ENCODE results near the gene NBPF11. TPM values are rescaled to one million over a fixed set of nuclear protein-coding genes. Genes with fewer than 3 reads are reported as not detected.
"Not testable (repeated sequence)": the region's sequence is repeated elsewhere in the genome, so short reads cannot be mapped to it uniquely, and the experiment has no call there.

The NBPF11 gene
- total RNA-seq, 4 donors from 2014 or later: 5.9 to 7.3 (median 6.7) TPM

DNA sequence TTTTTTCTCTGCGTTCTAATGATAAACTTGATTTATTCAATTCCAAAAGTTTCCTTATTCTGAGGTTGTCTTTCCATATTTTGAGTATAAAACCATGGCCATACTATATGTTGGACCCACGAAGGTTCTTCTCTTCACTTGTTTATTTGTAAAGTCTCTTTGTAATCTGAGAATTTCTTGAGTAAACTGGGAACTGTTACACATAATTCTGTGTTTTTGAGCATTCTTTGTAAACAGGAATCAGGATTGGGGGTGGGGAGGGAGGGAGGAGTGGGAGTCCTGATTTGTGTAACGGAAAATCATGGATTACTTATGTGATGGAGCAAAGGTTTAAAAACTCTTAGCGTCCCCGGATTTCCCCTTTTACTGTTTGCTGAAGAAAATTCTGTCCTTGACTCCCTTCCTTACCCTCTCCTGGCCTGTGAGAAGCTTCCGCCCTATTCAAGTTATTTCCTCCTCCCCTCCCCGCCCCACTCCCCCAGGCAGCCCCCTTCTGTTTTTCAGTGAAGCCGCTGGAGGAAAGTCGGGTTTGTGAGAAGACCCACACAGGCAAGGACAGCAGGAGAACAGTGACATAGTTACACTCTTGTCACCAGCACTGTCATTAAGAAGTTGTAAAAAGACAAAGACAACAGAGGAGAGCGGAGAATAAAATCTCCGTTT is 6.4 kb upstream of the NBPF11 start:
- H3K27ac ChIP-seq: no peak overlapping the region
- H3K27me3 ChIP-seq: peaks cover 74% of the 10 kb centered on the region
- TF ChIP-seq EP300 (IDR thresholded peaks at IDR 0.05): no peak
- no peak for TF ChIP-seq CTCF (IDR thresholded peaks at IDR 0.05)
- no peak for TF ChIP-seq POLR2AphosphoS5 (IDR thresholded peaks at IDR 0.05)
- no peak for TF ChIP-seq POLR2A (IDR thresholded peaks at IDR 0.05)
- peaks cover 0 to 10% (median 0%) of the 10 kb centered on the region in 3 donors for H3K4me1 ChIP-seq
- H3K36me3 ChIP-seq: no peaks in the 10 kb centered on the region
- 39 to 42% methylated on average over 6 to 8 of the region's 11 CpGs for WGBS, 2 donors (ENCODE audit: low coverage in 1 of 2)
- ATAC-seq: no peak
- H3K4me3 ChIP-seq: no peak overlapping the region
- peaks cover 0 to 5% (median 0%) of the 10 kb centered on the region in 3 donors for H3K9me3 ChIP-seq

- 25 to 31% methylated on average over 2 of the region's 23 CpGs for WGBS, 2 donors (ENCODE audit: low coverage in 1 of 2)
- not testable (repeated sequence) for H3K36me3 ChIP-seq, ATAC-seq, H3K9me3 ChIP-seq, H3K27ac ChIP-seq, H3K4me1 ChIP-seq, H3K4me3 ChIP-seq
- H3K27me3 ChIP-seq: peaks cover 67% of the 10 kb centered on the region
These were observed 5.7 kb upstream of the NBPF11 start for GRCh38 chr1:148157803-148158202.

- H3K27ac ChIP-seq, H3K4me3 ChIP-seq, ATAC-seq, H3K9me3 ChIP-seq, H3K36me3 ChIP-seq: not testable (repeated sequence)
- H3K27me3 ChIP-seq: peaks cover 46% of the 10 kb centered on the region
- H3K4me1 ChIP-seq: peaks cover 0 to 12% (median 0%) of the 10 kb centered on the region in 3 donors
- WGBS, 2 donors (ENCODE audit: low coverage in 1 of 2): 37 to 39% methylated on average over 4 to 5 of the region's 7 CpGs
These were observed 3.6 kb upstream of the NBPF11 start for GRCh38 chr1:148155494-148156275.

DNA sequence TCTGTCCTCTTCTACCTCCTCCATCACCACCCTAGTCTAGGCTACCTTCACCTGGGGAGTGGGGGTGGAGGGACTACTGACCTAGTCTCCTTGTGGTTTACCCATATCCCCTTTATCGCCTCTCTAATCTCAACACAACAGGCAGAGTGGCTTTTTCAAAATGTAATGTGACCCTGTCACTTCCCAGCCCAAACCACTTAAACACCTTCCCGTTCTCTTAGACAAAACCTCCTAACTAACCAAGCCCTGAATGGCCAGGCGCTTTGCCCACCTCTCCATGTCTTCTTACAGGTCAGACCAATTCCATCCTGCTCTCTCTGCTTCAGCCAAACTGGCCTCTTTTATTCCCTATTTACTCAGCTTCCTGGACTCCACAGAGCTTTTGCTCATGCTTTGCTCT is 714 bp upstream of the NBPF11 start:
- peaks cover 0 to 19% (median 0%) of the 10 kb centered on the region in 3 donors for H3K4me1 ChIP-seq
- not testable (repeated sequence) for ATAC-seq, H3K27ac ChIP-seq, H3K36me3 ChIP-seq, H3K4me3 ChIP-seq, H3K9me3 ChIP-seq
- H3K27me3 ChIP-seq: peaks cover 17% of the 10 kb centered on the region
- WGBS, 2 donors (ENCODE audit: low coverage in 1 of 2): 83% methylated on average over 3 of the region's 3 CpGs; no CpG with 5 or more reads in 1 of the 2 donors

- peaks cover 0 to 19% (median 0%) of the 10 kb centered on the region in 3 donors for H3K4me1 ChIP-seq
- ATAC-seq: peak; percentile 63
- not testable (repeated sequence) for H3K9me3 ChIP-seq, H3K36me3 ChIP-seq
- peak overlapping the region; percentile 41 to 88 (median 84) for H3K27ac ChIP-seq
- peak overlapping the region; percentile 74 to 97 for H3K4me3 ChIP-seq
- no CpG with 5 or more reads among the region's 40 CpGs for WGBS, 2 donors (ENCODE audit: low coverage in 1 of 2)
- H3K27me3 ChIP-seq: peaks cover 17% of the 10 kb centered on the region
These were observed 686 bp downstream of the NBPF11 start for GRCh38 chr1:148151371-148151819.

DNA sequence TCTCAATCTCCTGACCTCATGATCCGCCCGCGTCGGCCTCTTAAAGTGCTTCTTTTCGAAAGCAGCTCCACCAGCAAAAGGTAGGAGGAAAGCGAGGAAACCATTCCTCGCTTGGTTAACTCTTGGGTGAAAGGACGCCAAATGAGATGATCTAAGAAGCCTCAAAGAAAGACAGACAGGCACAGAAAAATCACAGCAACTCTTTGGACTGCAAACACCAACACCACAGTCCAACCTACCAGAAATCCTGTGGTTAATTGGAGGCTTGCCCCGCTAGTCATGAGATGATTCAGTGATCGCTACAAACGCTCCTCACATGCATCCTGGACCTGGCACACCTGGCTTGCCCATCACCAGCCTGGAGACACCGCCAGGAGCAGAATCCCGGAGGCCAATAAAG is 1.1 kb downstream of the NBPF11 start:
- H3K9me3 ChIP-seq, H3K36me3 ChIP-seq, ATAC-seq: not testable (repeated sequence)
- Histone ChIP-seq H3K4me3 (peak overlapping the region; percentile 74 to 97), H3K27me3 (peaks cover 13% of the 10 kb centered on the region), H3K27ac (peak overlapping the region in 3 of 4 donors; percentile 82 to 88 (median 86)), H3K4me1 (peaks cover 0 to 19% (median 0%) of the 10 kb centered on the region in 3 donors)
- 0 to 30% methylated on average over 1 to 4 of the region's 13 CpGs for WGBS, 2 donors (ENCODE audit: low coverage in 1 of 2)

GRCh38 chr1:148150014-148150413 is 2.1 kb downstream of the NBPF11 start:
- peaks cover 0 to 19% (median 0%) of the 10 kb centered on the region in 3 donors for H3K4me1 ChIP-seq
- not testable (repeated sequence) for H3K36me3 ChIP-seq, H3K9me3 ChIP-seq, ATAC-seq, H3K27ac ChIP-seq, H3K27me3 ChIP-seq, H3K4me3 ChIP-seq
- 57 to 67% methylated on average over 1 of the region's 6 CpGs for WGBS, 2 donors (ENCODE audit: low coverage in 1 of 2)

DNA sequence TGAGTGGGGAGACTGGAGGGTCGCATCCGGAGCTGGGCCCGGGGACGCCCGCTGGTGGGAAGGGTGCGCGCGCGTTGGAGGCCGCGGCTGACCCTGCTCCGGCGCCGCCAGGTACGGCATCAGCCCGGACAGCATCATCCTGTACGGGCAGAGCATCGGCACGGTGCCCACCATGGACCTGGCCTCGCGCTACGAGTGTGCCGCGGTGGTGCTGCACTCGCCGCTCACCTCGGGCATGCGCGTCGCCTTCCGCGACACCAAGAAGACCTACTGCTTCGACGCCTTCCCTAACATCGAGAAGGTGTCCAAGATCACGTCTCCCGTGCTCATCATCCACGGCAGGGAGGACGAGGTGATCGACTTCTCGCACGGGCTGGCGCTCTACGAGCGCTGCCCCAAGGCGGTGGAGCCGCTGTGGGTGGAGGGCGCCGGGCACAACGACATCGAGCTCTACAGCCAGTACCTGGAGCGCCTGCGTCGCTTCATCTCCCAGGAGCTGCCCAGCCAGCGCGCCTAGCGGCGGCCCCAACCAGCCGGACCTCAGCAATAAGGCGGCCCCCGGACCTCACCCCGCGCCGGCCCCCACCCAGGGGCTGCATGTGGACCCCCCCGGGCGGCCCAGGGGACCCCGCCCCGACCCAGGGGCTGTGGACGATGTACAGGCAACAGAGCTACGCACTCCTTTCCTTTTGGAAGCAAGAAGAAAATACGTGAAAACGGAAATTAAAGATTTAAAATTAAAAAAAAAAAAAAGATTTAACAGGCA is 2.8 kb downstream of the NBPF11 start:
- not testable (repeated sequence) for H3K36me3 ChIP-seq, H3K27me3 ChIP-seq, H3K4me3 ChIP-seq, ATAC-seq, H3K9me3 ChIP-seq, H3K27ac ChIP-seq
- 86% methylated on average over 18 of the region's 72 CpGs; no CpG with 5 or more reads in 1 of the 2 donors for WGBS, 2 donors (ENCODE audit: low coverage in 1 of 2)
- H3K4me1 ChIP-seq: peaks cover 0 to 19% (median 0%) of the 10 kb centered on the region in 3 donors

- H3K4me3 ChIP-seq, H3K27ac ChIP-seq, H3K9me3 ChIP-seq, H3K27me3 ChIP-seq, ATAC-seq: not testable (repeated sequence)
- H3K4me1 ChIP-seq: peaks cover 0 to 19% (median 0%) of the 10 kb centered on the region in 3 donors
- 60% methylated on average over 1 of the region's 28 CpGs; no CpG with 5 or more reads in 1 of the 2 donors for WGBS, 2 donors (ENCODE audit: low coverage in 1 of 2)
- H3K36me3 ChIP-seq: peaks cover 0 to 12% of the 10 kb centered on the region in 2 donors
These were observed 4.8 kb downstream of the NBPF11 start for GRCh38 chr1:148147052-148147838.

- H3K9me3 ChIP-seq, ATAC-seq, H3K27me3 ChIP-seq, H3K27ac ChIP-seq: not testable (repeated sequence)
- Histone ChIP-seq H3K36me3 (peaks cover 0 to 18% of the 10 kb centered on the region in 2 donors), H3K4me1 (peaks cover 0 to 19% (median 0%) of the 10 kb centered on the region in 3 donors), H3K4me3 (peak overlapping the region in 1 of 2 donors; percentile 8)
- no CpG with 5 or more reads among the region's 66 CpGs for WGBS, 2 donors (ENCODE audit: low coverage in 1 of 2)
These were observed 5.7 kb downstream of the NBPF11 start for GRCh38 chr1:148146191-148146997.
